Uterus (tissue), 4 donors: ENCODE measurements around the gene TRMT2A. TPM values are rescaled to one million over a fixed set of nuclear protein-coding genes. Genes with fewer than 3 reads are reported as not detected.

Experiments used
- DNase-seq, 2 donors: peaks; one replicate each; pipeline ENCODE4 v3.0.0-alpha.2; 2019 to 2020
- H3K27ac ChIP-seq, 2 donors: fragments of 200-600 bp; sonication (generic); 1 replicate in 1 of 2; 2 replicates in 1 of 2; pipeline ENCODE4 v1.5.1; 2016 to 2018
- H3K27me3 ChIP-seq, 2 donors: fragments of 200-600 bp; sonication (generic); one replicate each; pipeline ENCODE4 v1.5.1; 2018 to 2019; ENCODE audit warnings: control low read depth in 1 of 2
- H3K36me3 ChIP-seq, 2 donors: fragments of 200-600 bp; sonication (generic); one replicate each; pipeline ENCODE4 v1.5.1; 2019; ENCODE audit warnings: control low read depth in 1 of 2
- H3K4me1 ChIP-seq, 2 donors: fragments of 200-600 bp; sonication (generic); one replicate each; pipeline ENCODE4 v1.5.1; 2018 to 2019; ENCODE audit warnings: control low read depth in 1 of 2
- H3K4me3 ChIP-seq, 2 donors: fragments of 200-600 bp; sonication (generic); 1 replicate in 1 of 2; 2 replicates in 1 of 2; pipeline ENCODE4 v1.5.1; 2018 to 2019; ENCODE audit warnings: mild to moderate bottlenecking in 1 of 2
- H3K9me3 ChIP-seq, 2 donors: fragments of 200-600 bp; sonication (generic); one replicate each; pipeline ENCODE4 v1.5.1; 2019; ENCODE audit warnings: control low read depth in 1 of 2
- POLR2A ChIP-seq, 2 donors: fragments of 450-650 bp; IDR thresholded peaks; one replicate each; pipeline ENCODE4 v1.6.1; 2016; ENCODE audit warnings: antibody characterized with exemption in 2 of 2, mild to moderate bottlenecking in 1 of 2, moderate library complexity in 1 of 2
- intact Hi-C: fragments of 100-400 bp; cut with DNase I; formaldehyde crosslinking; loops from one replicate; pipeline ENCODE4 v1.15.1; 2023; ENCODE audit warnings: low total_unique reads
- total RNA-seq, 4 donors: library from RNA; depleted of rRNA in 3 of 4; stranded (reverse); fragments of >200 nt in 3 of 4; gene quantifications; one replicate each; pipeline versions ENCODE4 v1.1.0 to v1.2.4, GENCODE V29; 2014 to 2023
- TF ChIP-seq, protein P1 (sequence below), 4 experiments: fragments of 200-600 bp in 2 of 4; fragments of 450-650 bp in 2 of 4; sonication (generic) in 2 of 4; IDR thresholded peaks; one replicate each; pipeline ENCODE4 v1.5.1; 2016 to 2019; ENCODE audit warnings: antibody characterized with exemption in 4 of 4, mild to moderate bottlenecking in 2 of 4, moderate library complexity in 1 of 4
- donor health status: DM: yes; HTN: yes; CAD: no.

TRMT2A gene
- total RNA-seq, 4 donors from 2014 or later: 30.9 to 123 (median 45.3) TPM

- H3K27ac ChIP-seq: no peak overlapping the region
- H3K27me3 ChIP-seq: no peaks in the 10 kb centered on the region
- H3K36me3 ChIP-seq: no peaks in the 10 kb centered on the region
- DNase-seq: no peak
- no peak overlapping the region for H3K4me3 ChIP-seq
- no peaks in the 10 kb centered on the region for H3K9me3 ChIP-seq
- intact Hi-C loops: no loop called here
- no peaks in the 10 kb centered on the region for H3K4me1 ChIP-seq
- no peak for TF ChIP-seq POLR2A (IDR thresholded peaks at IDR 0.05)
- TF ChIP-seq, protein P1, sequence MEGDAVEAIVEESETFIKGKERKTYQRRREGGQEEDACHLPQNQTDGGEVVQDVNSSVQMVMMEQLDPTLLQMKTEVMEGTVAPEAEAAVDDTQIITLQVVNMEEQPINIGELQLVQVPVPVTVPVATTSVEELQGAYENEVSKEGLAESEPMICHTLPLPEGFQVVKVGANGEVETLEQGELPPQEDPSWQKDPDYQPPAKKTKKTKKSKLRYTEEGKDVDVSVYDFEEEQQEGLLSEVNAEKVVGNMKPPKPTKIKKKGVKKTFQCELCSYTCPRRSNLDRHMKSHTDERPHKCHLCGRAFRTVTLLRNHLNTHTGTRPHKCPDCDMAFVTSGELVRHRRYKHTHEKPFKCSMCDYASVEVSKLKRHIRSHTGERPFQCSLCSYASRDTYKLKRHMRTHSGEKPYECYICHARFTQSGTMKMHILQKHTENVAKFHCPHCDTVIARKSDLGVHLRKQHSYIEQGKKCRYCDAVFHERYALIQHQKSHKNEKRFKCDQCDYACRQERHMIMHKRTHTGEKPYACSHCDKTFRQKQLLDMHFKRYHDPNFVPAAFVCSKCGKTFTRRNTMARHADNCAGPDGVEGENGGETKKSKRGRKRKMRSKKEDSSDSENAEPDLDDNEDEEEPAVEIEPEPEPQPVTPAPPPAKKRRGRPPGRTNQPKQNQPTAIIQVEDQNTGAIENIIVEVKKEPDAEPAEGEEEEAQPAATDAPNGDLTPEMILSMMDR (IDR thresholded peaks at IDR 0.05): no peak
These were observed 9.5 kb downstream of the TRMT2A start for GRCh38 chr22:20107471-20107901.

GRCh38 chr22:20106849-20107237 is 10.2 kb downstream of the TRMT2A start:
- no peaks in the 10 kb centered on the region for H3K9me3 ChIP-seq
- no peak for DNase-seq
- H3K4me1 ChIP-seq: no peaks in the 10 kb centered on the region
- H3K4me3 ChIP-seq: no peak overlapping the region
- H3K27ac ChIP-seq: no peak overlapping the region
- TF ChIP-seq, protein P1 (IDR thresholded peaks at IDR 0.05): no peak
- no peak for TF ChIP-seq POLR2A (IDR thresholded peaks at IDR 0.05)
- intact Hi-C loops: no loop called here
- no peaks in the 10 kb centered on the region for H3K36me3 ChIP-seq
- H3K27me3 ChIP-seq: no peaks in the 10 kb centered on the region

- TF ChIP-seq POLR2A (IDR thresholded peaks at IDR 0.05): no peak
- TF ChIP-seq, protein P1 (IDR thresholded peaks at IDR 0.05): no peak
- DNase-seq: no peak
- no peaks in the 10 kb centered on the region for H3K36me3 ChIP-seq
- intact Hi-C loops: no loop called here
- no peak overlapping the region for H3K27ac ChIP-seq
- no peaks in the 10 kb centered on the region for H3K27me3 ChIP-seq
- no peaks in the 10 kb centered on the region for H3K4me1 ChIP-seq
- H3K4me3 ChIP-seq: no peak overlapping the region
- H3K9me3 ChIP-seq: no peaks in the 10 kb centered on the region
These were observed 10.7 kb downstream of the TRMT2A start for GRCh38 chr22:20106205-20106848.

DNA sequence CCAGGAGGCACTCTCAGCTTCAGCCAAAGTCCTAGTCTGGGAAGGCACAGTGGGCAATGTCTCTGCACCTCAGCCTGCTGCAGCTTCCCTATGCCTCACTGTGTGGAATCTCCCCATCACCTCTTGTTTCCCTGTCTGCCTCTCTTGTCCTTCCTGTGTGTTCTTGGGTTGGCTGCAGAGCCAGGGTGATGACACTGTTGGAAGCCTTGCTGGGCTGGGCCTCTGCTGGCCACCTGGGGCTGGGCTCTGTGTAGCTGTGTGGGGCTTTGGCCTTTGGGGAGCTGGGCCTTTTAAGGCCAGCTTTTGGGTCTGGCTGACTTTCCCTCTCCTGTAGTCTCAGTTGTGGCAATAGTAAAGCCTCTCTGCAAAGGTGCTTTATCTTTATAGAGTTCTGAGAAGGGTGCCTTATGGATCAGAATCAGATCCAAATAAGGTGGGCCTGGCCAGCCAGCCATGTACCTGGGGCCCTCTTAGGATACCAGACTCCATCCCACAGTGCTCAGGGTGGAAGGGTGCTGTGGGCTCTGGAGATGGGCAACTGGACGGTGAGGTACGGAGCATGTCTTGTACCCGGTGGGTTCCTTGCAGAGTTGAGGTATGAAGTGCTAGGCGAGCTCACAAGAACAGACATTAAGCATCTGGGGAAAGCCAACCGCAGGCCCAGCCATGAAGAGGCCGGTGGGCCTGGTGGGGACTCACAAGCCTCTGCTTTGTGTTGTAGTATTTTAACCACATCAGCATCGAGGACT is 11.4 kb downstream of the TRMT2A start:
- H3K9me3 ChIP-seq: no peaks in the 10 kb centered on the region
- no peak overlapping the region for H3K27ac ChIP-seq
- DNase-seq: no peak
- H3K27me3 ChIP-seq: no peaks in the 10 kb centered on the region
- intact Hi-C loops: no loop called here
- H3K4me3 ChIP-seq: no peak overlapping the region
- no peak for TF ChIP-seq POLR2A (IDR thresholded peaks at IDR 0.05)
- TF ChIP-seq, protein P1 (IDR thresholded peaks at IDR 0.05): no peak
- no peaks in the 10 kb centered on the region for H3K36me3 ChIP-seq
- no peaks in the 10 kb centered on the region for H3K4me1 ChIP-seq

GRCh38 chr22:20102203-20102780 is 14.7 kb downstream of the TRMT2A start:
- DNase-seq: no peak
- H3K36me3 ChIP-seq: no peaks in the 10 kb centered on the region

More at GRCh38 chr22:20102203-20102780, 14.7 kb downstream of the TRMT2A start:
- no peak overlapping the region for H3K27ac ChIP-seq
- H3K4me3 ChIP-seq: no peak overlapping the region
- intact Hi-C loops: no loop called here
- TF ChIP-seq, protein P1 (IDR thresholded peaks at IDR 0.05): no peak
- no peak for TF ChIP-seq POLR2A (IDR thresholded peaks at IDR 0.05)
- H3K4me1 ChIP-seq: no peaks in the 10 kb centered on the region
- H3K9me3 ChIP-seq: no peaks in the 10 kb centered on the region
- H3K27me3 ChIP-seq: no peaks in the 10 kb centered on the region
